Measurements from ENCODE around the gene ASPSCR1. TPM values are rescaled to one million over a fixed set of nuclear protein-coding genes. Genes with fewer than 3 reads are reported as not detected.
A peak's percentile ranks its signal among the peaks of the same experiment; 100 is the strongest.

Gene ASPSCR1
- total and polyA plus RNA-seq, 4 experiments from 2014 or later, result 25.1 to 40.6 (median 38.6) TPM

GRCh38 chr17:82064433-82065192, 87.2 kb downstream of the ASPSCR1 start:
- Histone ChIP-seq H3K4me3 (ENCODE audit: low read length in 2 of 2) (peak overlapping the region; percentile 23 to 73), H3K4me1 (ENCODE audit: insufficient read depth, low read length) (peaks cover 28% of the 10 kb centered on the region), H3K27ac (ENCODE audit: low read depth, low read length) (peak overlapping the region; percentile 63), H3K36me3 (ENCODE audit: insufficient read depth, low read length) (peaks cover 14% of the 10 kb centered on the region), H3K27me3 (ENCODE audit: insufficient read depth, low read length) (no peaks in the 10 kb centered on the region), H3K9me3 (ENCODE audit: control insufficient read depth in 1 of 2, low read length in 2 of 2) (no peaks in the 10 kb centered on the region)
- Mint-ChIP-seq H3K27me3 (no peaks in the 10 kb centered on the region), H3K27ac (peak overlapping the region in 5 of 7 donors; percentile 59 to 87 (median 66)), H3K4me3 (peak overlapping the region; percentile 49 to 74 (median 70)), H3K4me1 (peaks cover 0 to 23% (median 12%) of the 10 kb centered on the region in 4 donors), H3K36me3 (peaks cover 0 to 10% of the 10 kb centered on the region in 2 donors), H3K9me3 (no peaks in the 10 kb centered on the region)
- CTCF ChIA-PET (ENCODE audit: partially characterized antibody), result interaction anchor here (1.1 to 1.7 kb wide), 2 partner anchors 27 to 105 kb away, joined by 3 to 4 read pairs; partner anchors contain the start of gene DCXR
- POLR2A ChIA-PET (ENCODE audit: partially characterized antibody), result interaction anchor here (1.0 to 3.9 kb wide), 11 partner anchors 8 to 81 kb away, joined by 4 to 27 read pairs (median 15); partner anchors contain the start of genes CENPX, DCXR, FASN and GPS1
- intact Hi-C loops (cut with micrococcal nuclease), result loop anchor here (1.0 to 2.0 kb wide), 2 partner anchors 13 to 28 kb away; partner anchors contain the start of genes DCXR, GPS1 and RFNG
- peak in 1 of 5 donors; percentile 36 for DNase-seq

GRCh38 chr17:82065193-82065637, 87.8 kb downstream of the ASPSCR1 start:
- ChIA-PET CTCF (ENCODE audit: partially characterized antibody) (interaction anchor here (1.1 to 1.7 kb wide), 2 partner anchors 28 to 106 kb away, joined by 3 to 4 read pairs; partner anchors contain the start of gene DCXR), POLR2A (ENCODE audit: partially characterized antibody) (interaction anchor here (0.9 to 3.9 kb wide), 16 partner anchors 8 to 205 kb away, joined by 3 to 27 read pairs (median 8); partner anchors contain the start of genes CENPX, DCXR, FASN and GPS1)
- peaks cover 0 to 23% (median 12%) of the 10 kb centered on the region in 4 donors for H3K4me1 Mint-ChIP-seq
- Histone ChIP-seq H3K4me3 (ENCODE audit: low read length in 2 of 2) (peak overlapping the region; percentile 23 to 73), H3K9me3 (ENCODE audit: control insufficient read depth in 1 of 2, low read length in 2 of 2) (no peaks in the 10 kb centered on the region), H3K4me1 (ENCODE audit: insufficient read depth, low read length) (peaks cover 28% of the 10 kb centered on the region), H3K27ac (ENCODE audit: low read depth, low read length) (peak overlapping the region; percentile 63), H3K27me3 (ENCODE audit: insufficient read depth, low read length) (no peaks in the 10 kb centered on the region), H3K36me3 (ENCODE audit: insufficient read depth, low read length) (peaks cover 11% of the 10 kb centered on the region)
- peak overlapping the region in 3 of 7 donors; percentile 22 to 64 (median 52) for H3K27ac Mint-ChIP-seq
- DNase-seq, result no peak
- H3K36me3 Mint-ChIP-seq, result peaks cover 0 to 6% of the 10 kb centered on the region in 2 donors
- peak overlapping the region; percentile 49 to 74 (median 70) for H3K4me3 Mint-ChIP-seq
- H3K9me3 Mint-ChIP-seq, result no peaks in the 10 kb centered on the region
- intact Hi-C loops (cut with micrococcal nuclease), result loop anchor here (1.0 to 2.0 kb wide), 2 partner anchors 14 to 28 kb away; partner anchors contain the start of genes DCXR, GPS1 and RFNG
- H3K27me3 Mint-ChIP-seq, result no peaks in the 10 kb centered on the region

GRCh38 chr17:82065638-82066303, 88.3 kb downstream of the ASPSCR1 start, which contains the start of gene DUS1L:
TSS of gene DUS1L (minus strand) at chr17:82065804. CDS start at chr17:82065059, 745 bp downstream.
- DNase-seq, result peak; percentile 44 to 78 (median 70)
- ChIA-PET CTCF (ENCODE audit: partially characterized antibody) (interaction anchor here (0.5 to 1.7 kb wide), 5 partner anchors 28 to 303 kb away, joined by 3 to 4 read pairs (median 3); partner anchors contain the start of gene DCXR), POLR2A (ENCODE audit: partially characterized antibody) (interaction anchor here (0.7 to 3.9 kb wide), 17 partner anchors 9 to 206 kb away, joined by 3 to 27 read pairs (median 7); partner anchors contain the start of genes CENPX, DCXR, FASN and GPS1)
- H3K4me1 ChIP-seq (ENCODE audit: insufficient read depth, low read length), result peaks cover 28% of the 10 kb centered on the region
- H3K36me3 Mint-ChIP-seq, result peaks cover 0 to 4% of the 10 kb centered on the region in 2 donors
- no peaks in the 10 kb centered on the region for H3K9me3 Mint-ChIP-seq
- H3K27ac ChIP-seq (ENCODE audit: low read depth, low read length), result peak within 1 kb of the TSS; percentile 66
- peak within 1 kb of the TSS; percentile 91 to 97 (median 94) for H3K27ac Mint-ChIP-seq
- peak within 1 kb of the TSS; percentile 81 to 89 (median 86) for H3K4me3 Mint-ChIP-seq
- no peaks in the 10 kb centered on the region for H3K9me3 ChIP-seq (ENCODE audit: control insufficient read depth in 1 of 2, low read length in 2 of 2)
- no peaks in the 10 kb centered on the region for H3K27me3 ChIP-seq (ENCODE audit: insufficient read depth, low read length)
- peak within 1 kb of the TSS; percentile 42 to 73 for H3K4me3 ChIP-seq (ENCODE audit: low read length in 2 of 2)
- peaks cover 5% of the 10 kb centered on the region for H3K36me3 ChIP-seq (ENCODE audit: insufficient read depth, low read length)
- no peaks in the 10 kb centered on the region for H3K27me3 Mint-ChIP-seq
- intact Hi-C loops (cut with micrococcal nuclease), result loop anchor here (1.0 to 2.0 kb wide), 2 partner anchors 14 to 29 kb away; partner anchors contain the start of genes DCXR, GPS1 and RFNG
- H3K4me1 Mint-ChIP-seq, result peaks cover 0 to 23% (median 12%) of the 10 kb centered on the region in 4 donors

Other genes starting within 250 kb of the ASPSCR1 start
- gene GCGR, start 173.5 kb upstream of the ASPSCR1 start, total RNA-seq, result not detected
- not detected for gene GCGR, start 173.5 kb upstream of the ASPSCR1 start, polyA plus RNA-seq
- gene MCRIP1, start 144.3 kb upstream of the ASPSCR1 start, total RNA-seq, result 10 to 100 TPM; 65.8 to 71.0 TPM
- 10 to 100 TPM; 66.7 to 87.2 TPM for gene MCRIP1, start 144.3 kb upstream of the ASPSCR1 start, polyA plus RNA-seq
- gene PPP1R27, start 142.6 kb upstream of the ASPSCR1 start, total RNA-seq, result not detected
- under 1 TPM in 1 of 2 donors, not detected in 1; 0.18 TPM for gene PPP1R27, start 142.6 kb upstream of the ASPSCR1 start, polyA plus RNA-seq
- gene P4HB, start 117.1 kb upstream of the ASPSCR1 start, total RNA-seq, result 100 to 1,000 TPM; 392 to 409 TPM
- 100 to 1,000 TPM; 272 to 339 TPM for gene P4HB, start 117.1 kb upstream of the ASPSCR1 start, polyA plus RNA-seq
- gene ARHGDIA, start 106.3 kb upstream of the ASPSCR1 start, total RNA-seq, result 100 to 1,000 TPM; 380 to 382 TPM
- 100 to 1,000 TPM in 1 of 2 donors, 10 to 100 TPM in 1; 84.8 to 205 TPM for gene ARHGDIA, start 106.3 kb upstream of the ASPSCR1 start, polyA plus RNA-seq
- gene ALYREF, start 86.0 kb upstream of the ASPSCR1 start, total RNA-seq, result 10 to 100 TPM; 47.2 to 47.7 TPM
- gene ALYREF, start 86.0 kb upstream of the ASPSCR1 start, polyA plus RNA-seq, result 10 to 100 TPM; 23.3 to 50.8 TPM
- gene ANAPC11, start 85.9 kb upstream of the ASPSCR1 start, total RNA-seq, result 10 to 100 TPM; 53.8 to 57.0 TPM
- 100 to 1,000 TPM; 262 to 267 TPM for gene ANAPC11, start 85.9 kb upstream of the ASPSCR1 start, polyA plus RNA-seq
- gene NPB, start 75.4 kb upstream of the ASPSCR1 start, total RNA-seq, result under 1 TPM; 0.61 to 0.79 TPM
- gene NPB, start 75.4 kb upstream of the ASPSCR1 start, polyA plus RNA-seq, result not detected
- 10 to 100 TPM; 43.5 to 48.3 TPM for gene PCYT2, start 66.2 kb upstream of the ASPSCR1 start, total RNA-seq
- gene PCYT2, start 66.2 kb upstream of the ASPSCR1 start, polyA plus RNA-seq, result 10 to 100 TPM; 27.8 to 30.3 TPM
- 10 to 100 TPM; 87.8 to 91.9 TPM for gene SIRT7, start 59.5 kb upstream of the ASPSCR1 start, total RNA-seq
- 10 to 100 TPM; 31.5 to 45.0 TPM for gene SIRT7, start 59.5 kb upstream of the ASPSCR1 start, polyA plus RNA-seq
- gene MAFG, start 49.9 kb upstream of the ASPSCR1 start, total RNA-seq, result 10 to 100 TPM; 16.0 to 16.3 TPM
- gene MAFG, start 49.9 kb upstream of the ASPSCR1 start, polyA plus RNA-seq, result 1 to 10 TPM; 2.1 to 3.5 TPM
- 1 to 10 TPM in 1 of 2 experiments, under 1 TPM in 1; 0.64 to 1.1 TPM for gene PYCR1, start 40.3 kb upstream of the ASPSCR1 start, total RNA-seq
- 1 to 10 TPM in 1 of 2 donors, under 1 TPM in 1; 0.54 to 3.1 TPM for gene PYCR1, start 40.3 kb upstream of the ASPSCR1 start, polyA plus RNA-seq
- gene MYADML2, start 30.4 kb upstream of the ASPSCR1 start, total RNA-seq, result not detected
- not detected for gene MYADML2, start 30.4 kb upstream of the ASPSCR1 start, polyA plus RNA-seq
- not detected for gene NOTUM, start 16.4 kb upstream of the ASPSCR1 start, total RNA-seq
- gene NOTUM, start 16.4 kb upstream of the ASPSCR1 start, polyA plus RNA-seq, result not detected
- 10 to 100 TPM; 33.4 to 35.4 TPM for gene CENPX, start 45.2 kb downstream of the ASPSCR1 start, total RNA-seq
- gene CENPX, start 45.2 kb downstream of the ASPSCR1 start, polyA plus RNA-seq, result 10 to 100 TPM; 37.9 to 70.8 TPM
- gene LRRC45, start 45.7 kb downstream of the ASPSCR1 start, total RNA-seq, result 10 to 100 TPM; 18.0 to 18.7 TPM
- gene LRRC45, start 45.7 kb downstream of the ASPSCR1 start, polyA plus RNA-seq, result 1 to 10 TPM; 5.7 to 8.2 TPM
- 1 to 10 TPM in 1 of 2 experiments, under 1 TPM in 1; 0.86 to 2.3 TPM for gene RAC3, start 54.0 kb downstream of the ASPSCR1 start, total RNA-seq
- gene RAC3, start 54.0 kb downstream of the ASPSCR1 start, polyA plus RNA-seq, result under 1 TPM in 1 of 2 donors, not detected in 1; 0.44 TPM
- 10 to 100 TPM; 65.9 to 68.2 TPM for gene DCXR, start 60.1 kb downstream of the ASPSCR1 start, total RNA-seq
- gene DCXR, start 60.1 kb downstream of the ASPSCR1 start, polyA plus RNA-seq, result 100 to 1,000 TPM; 118 to 164 TPM
- 10 to 100 TPM; 37.6 to 44.0 TPM for gene RFNG, start 74.2 kb downstream of the ASPSCR1 start, total RNA-seq
- gene RFNG, start 74.2 kb downstream of the ASPSCR1 start, polyA plus RNA-seq, result 1 to 10 TPM; 6.2 to 8.2 TPM
- 10 to 100 TPM; 85.1 to 89.0 TPM for gene GPS1, start 74.3 kb downstream of the ASPSCR1 start, total RNA-seq
- gene GPS1, start 74.3 kb downstream of the ASPSCR1 start, polyA plus RNA-seq, result 100 to 1,000 TPM; 139 to 148 TPM
- 100 to 1,000 TPM; 139 to 141 TPM for gene DUS1L, start 88.2 kb downstream of the ASPSCR1 start, total RNA-seq
- 100 to 1,000 TPM in 1 of 2 donors, 10 to 100 TPM in 1; 48.1 to 138 TPM for gene DUS1L, start 88.2 kb downstream of the ASPSCR1 start, polyA plus RNA-seq
- 10 to 100 TPM; 26.5 to 27.7 TPM for gene FASN, start 120.6 kb downstream of the ASPSCR1 start, total RNA-seq
- gene FASN, start 120.6 kb downstream of the ASPSCR1 start, polyA plus RNA-seq, result 1 to 10 TPM in 1 of 2 donors, under 1 TPM in 1; 0.03 to 3.5 TPM
- 10 to 100 TPM; 80.5 to 88.7 TPM for gene CCDC57, start 235.2 kb downstream of the ASPSCR1 start, total RNA-seq
- gene CCDC57, start 235.2 kb downstream of the ASPSCR1 start, polyA plus RNA-seq, result 10 to 100 TPM; 41.6 to 43.6 TPM